Endothelial cell of umbilical vein (primary cell): Measurements from ENCODE around the gene SPTB.

Experiments used
- POLR2A ChIP-seq: IDR thresholded peaks from 2 replicates; pipeline ENCODE4 v1.6.1; 2012; ENCODE audit warnings: low read depth, mild to moderate bottlenecking, control low read depth, low read length
- POLR2AphosphoS5 ChIP-seq: IDR thresholded peaks from 2 replicates; pipeline ENCODE4 v1.6.1; 2012; ENCODE audit warnings: low read depth, mild to moderate bottlenecking, control low read depth, low read length, moderate library complexity; ENCODE audit not compliant: insufficient read depth

GRCh38 chr14:64906022-64906421, 26.3 kb upstream of the SPTB start:
- TF ChIP-seq POLR2AphosphoS5 (no peak), POLR2A (no peak)
